ENCODE data around the gene ME1. TPM values are rescaled to one million over a fixed set of nuclear protein-coding genes. Genes with fewer than 3 reads are reported as not detected.
"Not testable (repeated sequence)": the region's sequence is repeated elsewhere in the genome, so short reads cannot be mapped to it uniquely, and the experiment has no call there.

ME1 gene
- total RNA-seq, 1 experiment from 2014 or later: 8.9 TPM

DNA sequence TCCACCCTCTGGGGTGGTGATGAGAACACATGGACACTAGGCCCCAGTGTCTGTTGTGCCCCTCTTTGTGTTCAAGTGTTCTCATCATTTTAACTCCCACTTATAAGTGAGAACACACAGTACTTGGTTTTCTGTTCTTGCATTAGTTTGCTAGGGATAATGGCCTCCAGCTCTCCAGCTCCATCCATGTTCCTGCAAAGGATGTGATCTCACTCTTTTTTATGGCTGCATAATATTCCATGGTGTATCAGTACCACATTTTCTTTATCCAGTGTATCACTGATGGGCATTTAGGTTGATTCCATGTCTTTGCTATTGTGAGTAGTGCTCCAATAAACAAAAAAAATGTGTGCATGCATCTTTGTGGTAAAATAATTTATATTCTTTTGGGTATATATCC lies 170.3 kb downstream of the ME1 start:
- DNase-seq (ENCODE audit: low spot score): no peak

DNA sequence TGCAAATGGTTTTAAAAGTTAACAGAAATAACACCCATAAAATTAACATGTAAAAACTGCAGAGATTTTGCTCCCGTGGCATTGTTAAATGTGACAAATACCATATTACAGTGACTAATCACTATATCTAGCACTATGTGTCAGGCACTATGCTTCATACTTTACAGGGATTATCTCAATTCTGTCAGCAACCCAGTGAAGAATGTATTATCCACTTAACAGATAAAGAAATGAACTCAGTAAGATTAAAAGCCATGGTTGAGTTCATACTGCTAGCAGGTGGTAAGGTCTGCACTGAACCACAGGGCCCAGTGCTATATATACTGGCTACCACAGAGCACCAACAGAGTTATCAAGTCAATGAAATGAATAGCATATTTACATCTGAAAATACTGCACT lies 172.3 kb downstream of the ME1 start:
- no peak for DNase-seq (ENCODE audit: low spot score)

DNA sequence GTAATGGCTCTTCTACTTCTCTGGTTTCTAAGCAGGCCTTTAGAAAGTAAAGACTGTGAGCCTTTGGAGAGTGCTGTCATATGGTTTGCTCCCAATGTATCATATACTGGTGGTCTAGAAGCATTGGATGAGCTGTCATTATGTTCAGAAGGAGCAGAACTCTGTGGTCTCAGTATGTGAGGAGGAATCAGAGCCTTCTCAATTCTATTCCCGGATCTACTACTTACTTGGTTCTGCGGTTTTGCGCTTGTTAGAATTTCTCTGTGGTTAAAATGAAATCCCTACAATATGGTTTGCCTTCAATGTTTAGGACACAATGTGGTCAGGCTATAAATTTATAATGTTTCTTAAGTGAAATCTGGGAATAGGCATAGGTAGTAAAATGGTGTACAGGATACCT lies 173.1 kb downstream of the ME1 start:
- no peak for DNase-seq (ENCODE audit: low spot score)

DNA sequence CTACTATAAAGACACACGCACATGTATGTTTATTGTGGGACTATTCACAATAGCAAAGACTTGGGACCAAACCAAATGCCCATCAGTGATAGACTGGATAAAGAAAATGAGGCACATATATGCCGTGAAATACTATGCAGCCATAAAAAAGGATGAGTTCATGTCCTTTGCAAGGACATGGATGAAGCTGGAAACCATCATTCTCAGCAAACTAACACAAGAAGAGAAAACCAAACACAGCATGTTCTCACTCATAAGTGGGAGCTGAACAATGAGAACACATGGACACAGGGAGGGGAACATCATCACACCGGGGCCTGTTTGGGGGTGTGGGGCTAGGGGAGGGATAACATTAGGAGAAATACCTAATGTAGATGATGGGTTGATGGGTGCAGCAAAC lies 174.1 kb downstream of the ME1 start:
- DNase-seq (ENCODE audit: low spot score): not testable (repeated sequence)

DNA sequence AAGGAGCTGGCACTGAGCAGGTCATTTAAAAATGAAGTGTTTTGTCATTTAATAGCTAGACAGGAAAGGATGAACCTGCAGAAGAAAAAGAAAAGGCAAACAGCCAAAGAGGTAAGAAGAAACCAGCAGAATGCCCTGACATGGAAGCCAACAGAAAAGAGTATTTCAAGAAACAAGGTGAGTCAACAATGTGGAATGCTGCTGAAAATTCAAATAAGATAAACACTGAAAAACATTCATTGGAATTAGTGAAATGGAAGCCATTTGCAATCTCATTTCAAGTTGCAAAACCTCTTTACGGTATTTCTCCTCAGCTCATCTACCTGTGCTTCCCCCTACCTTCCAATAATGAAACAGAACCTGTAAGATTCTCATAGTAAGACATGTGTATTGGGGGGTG lies 178.1 kb downstream of the ME1 start:
- no peak for DNase-seq (ENCODE audit: low spot score)

DNA sequence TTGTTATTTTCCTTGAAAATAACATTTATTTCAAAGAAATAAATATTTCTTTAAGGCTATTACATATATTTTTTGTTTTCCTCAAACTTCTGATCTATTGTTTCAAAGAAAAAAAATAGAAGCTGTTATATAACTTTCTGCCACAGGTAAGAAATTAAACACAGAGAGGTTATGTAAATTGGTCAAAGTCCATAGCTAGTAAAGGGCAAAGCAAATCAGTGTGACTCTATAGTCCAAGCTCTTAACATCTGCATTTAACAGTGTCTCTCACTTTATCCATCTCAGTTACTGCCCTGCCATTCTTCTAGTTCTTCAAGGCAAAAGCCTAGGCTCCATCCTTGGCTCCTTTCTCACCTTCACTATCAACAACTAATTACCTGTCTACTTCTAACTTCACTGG lies 180.6 kb downstream of the ME1 start:
- no peak for DNase-seq (ENCODE audit: low spot score)

DNA sequence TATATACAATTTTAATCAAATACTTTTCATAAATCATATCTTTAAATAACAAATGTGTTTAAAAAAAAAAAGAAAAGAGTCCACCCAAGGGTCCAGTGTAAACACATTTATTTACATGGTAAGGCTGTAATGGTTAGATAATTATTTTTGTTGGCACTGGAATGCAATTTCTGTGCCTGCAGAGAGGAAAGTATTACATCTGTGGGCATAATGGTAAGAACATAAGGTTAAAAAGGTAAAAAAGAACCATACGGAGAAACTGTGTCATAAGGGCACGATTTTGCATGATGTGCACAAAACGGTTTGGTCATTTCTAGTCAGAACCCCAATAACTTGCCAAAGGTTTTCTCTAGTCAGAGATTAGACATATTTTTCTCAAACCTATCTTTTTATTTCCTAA lies 183.4 kb downstream of the ME1 start:
- no peak for DNase-seq (ENCODE audit: low spot score)

DNA sequence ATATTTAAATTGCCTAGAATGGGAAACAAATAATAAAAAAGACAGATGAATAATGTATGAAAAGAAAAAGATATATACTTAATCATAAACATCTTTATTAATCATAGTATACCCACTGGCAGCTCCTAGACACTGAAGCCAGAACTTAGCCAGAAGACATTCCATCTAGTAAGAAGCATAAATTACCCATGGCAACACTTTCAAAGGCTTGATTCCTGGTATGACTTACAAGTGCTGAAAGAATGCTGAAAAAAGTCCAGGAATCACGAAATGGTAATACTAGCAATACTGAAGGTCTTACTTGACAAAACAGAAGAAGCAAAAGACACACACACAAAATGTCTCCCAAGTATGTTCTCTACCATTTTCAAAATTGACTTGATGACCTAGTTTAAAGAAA lies 199.7 kb downstream of the ME1 start:
- no peak for DNase-seq (ENCODE audit: low spot score)

DNA sequence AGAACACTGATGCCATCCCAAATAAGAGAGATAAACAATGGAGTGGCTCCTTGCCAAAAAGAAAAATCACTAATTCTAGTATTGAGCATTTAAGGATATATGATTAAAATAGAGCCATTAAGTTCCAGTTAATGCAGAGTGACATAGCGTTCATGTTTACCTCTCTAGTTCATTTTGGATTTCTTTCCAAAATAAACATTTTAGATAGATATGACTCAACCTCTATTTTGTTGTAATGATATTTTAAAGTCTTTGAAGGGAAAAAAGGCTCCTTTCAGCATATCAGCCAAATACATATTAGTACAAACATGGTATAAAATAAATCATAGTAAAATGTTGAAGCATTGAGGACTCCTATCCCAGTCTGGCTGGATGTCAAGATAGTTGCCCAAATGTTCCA lies 204.3 kb downstream of the ME1 start:
- no peak for DNase-seq (ENCODE audit: low spot score)

DNA sequence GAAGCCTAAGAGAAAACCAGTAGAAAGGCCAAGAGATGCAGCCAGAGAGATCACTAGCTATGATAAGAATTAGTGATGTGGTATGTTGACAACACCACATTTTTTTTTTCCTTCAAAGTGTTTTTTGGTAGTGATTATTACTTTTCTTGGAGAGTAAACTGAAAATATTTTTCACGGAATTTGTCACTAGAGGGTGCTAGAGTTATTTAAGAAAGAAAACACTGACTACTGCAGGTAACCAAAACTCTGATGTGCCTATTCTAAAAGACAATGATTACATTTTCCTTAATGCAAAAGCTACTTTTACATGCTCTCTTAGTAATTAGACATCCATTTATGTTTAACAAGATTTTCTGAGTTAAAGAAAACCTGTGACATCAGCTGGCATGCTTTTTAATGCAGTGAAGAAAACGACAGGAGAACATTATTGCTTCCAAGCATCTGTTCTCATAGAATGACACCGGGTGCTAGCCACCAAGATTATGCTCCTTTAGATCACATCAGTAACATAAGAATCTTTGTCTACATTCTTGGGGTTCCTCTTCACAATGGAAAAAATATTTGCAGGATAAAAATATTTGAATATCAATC lies 208.9 kb downstream of the ME1 start:
- DNase-seq (ENCODE audit: low spot score): peak; percentile 43

DNA sequence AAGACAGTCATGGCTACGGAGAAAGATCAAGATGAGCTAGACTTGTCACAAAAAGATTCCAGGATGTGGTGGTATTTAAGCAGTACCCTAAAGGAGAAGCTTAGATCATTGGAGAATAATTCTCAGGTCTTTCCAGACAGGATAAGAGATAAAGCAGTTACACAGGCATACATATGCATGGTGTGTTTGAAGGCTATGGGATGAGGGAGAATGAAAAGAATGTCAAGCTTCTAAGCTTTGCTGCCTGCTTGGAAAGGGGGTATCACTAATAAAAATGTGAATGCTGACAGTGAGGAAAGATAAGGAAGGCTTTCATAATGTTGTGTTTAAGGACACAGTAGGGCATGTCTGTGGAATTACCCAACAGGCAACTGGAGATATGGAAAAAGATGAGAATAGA lies 209.6 kb downstream of the ME1 start:
- DNase-seq (ENCODE audit: low spot score): no peak

DNA sequence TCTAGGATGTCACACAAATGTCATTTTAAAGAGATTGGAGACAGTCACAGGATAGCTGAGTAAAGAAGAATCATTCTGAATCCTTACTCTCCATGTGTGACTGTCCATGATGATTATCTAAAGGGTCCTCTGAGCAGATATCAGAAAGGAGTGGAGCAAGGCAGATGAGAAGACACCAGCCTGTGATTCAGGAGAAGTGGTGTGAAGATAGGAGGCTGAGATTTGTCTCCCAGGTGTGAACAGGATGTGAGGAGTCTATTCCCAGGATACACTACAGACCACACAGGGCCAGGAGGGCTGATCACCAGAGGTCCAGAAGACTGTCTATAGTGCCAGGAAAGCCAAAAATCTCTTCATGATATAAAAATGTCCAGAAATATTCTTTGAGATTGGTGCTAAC lies 210.7 kb downstream of the ME1 start:
- DNase-seq (ENCODE audit: low spot score): no peak

DNA sequence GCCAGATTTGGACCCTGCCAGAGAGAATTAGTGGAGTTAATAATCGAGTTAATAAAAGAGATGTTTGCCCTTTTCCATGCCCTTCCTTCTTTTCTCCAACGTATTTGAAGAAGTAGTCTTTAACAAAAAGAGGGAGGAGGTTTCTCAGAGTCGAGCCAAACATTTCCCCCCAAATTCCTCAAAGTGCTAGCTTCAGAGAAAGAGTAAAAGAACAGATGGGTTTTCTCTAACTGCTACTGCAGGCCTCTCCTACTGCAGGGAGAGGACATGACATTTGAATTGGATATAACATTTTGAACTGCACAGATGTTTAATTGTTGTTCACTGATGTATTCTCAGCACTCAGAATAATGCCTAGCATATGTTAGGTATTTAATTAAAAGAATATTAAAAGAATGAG lies 212.2 kb downstream of the ME1 start:
- DNase-seq (ENCODE audit: low spot score): no peak

DNA sequence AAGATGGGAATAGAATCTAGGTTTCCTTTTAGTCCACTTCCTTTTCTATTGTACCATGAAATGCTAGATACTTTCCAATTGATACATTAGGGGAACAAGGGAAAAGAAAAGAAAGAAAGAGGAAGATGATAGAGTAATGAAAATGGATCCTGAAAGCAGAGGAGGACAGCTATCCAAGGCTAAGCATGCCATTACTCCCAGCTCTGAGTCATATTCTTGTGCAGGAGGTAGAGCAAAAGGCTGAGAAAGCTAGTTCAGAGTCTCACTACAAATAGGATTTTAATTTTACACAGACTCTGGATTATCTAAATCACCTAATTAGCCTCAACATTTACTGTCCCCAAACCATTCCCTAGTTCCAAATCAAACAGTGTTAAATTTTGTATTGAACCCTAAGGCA lies 214.0 kb downstream of the ME1 start:
- DNase-seq (ENCODE audit: low spot score): no peak

DNA sequence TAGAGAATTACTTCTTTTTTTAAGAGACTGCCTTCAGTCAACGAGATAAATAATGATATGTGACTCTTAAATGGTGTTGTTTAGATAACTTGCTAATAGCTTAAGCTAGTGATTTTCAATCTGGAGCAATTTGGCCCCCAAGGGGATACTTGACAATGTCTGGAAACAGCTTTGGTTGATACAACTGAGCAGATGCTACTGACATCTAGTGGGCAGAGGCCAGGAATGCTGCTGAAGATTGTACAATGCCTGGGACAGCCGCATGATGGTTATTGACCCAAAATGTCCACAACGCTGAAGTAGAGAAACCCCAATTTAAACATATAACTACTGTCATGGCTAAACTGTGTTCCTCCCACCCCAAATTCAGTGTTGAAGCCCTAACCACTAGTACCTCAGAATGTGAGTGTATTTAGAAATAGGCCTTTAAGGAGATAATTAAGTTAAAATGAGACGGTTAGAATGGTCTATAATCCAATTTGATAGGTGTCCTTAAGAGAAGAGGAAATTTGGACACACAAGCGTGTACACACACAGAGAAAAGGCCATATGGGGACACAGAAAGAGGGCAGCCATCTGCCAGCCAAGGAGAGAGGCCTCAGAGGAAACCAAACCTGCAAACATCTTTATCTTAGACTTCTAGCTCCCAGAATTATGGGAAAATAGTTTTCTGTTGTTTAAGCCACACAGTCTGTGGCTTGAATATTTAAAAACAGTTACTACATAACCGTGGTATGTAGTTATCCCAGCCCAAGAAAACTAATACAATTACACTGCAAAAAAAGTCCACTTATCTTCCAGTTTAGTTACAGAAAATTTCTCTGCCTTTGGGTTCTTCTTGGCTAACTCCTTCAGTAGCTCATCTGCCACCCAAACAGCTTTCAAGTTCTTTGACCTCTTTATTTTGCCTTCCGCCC lies 215.5 kb downstream of the ME1 start:
- DNase-seq (ENCODE audit: low spot score): peak; percentile 69

DNA sequence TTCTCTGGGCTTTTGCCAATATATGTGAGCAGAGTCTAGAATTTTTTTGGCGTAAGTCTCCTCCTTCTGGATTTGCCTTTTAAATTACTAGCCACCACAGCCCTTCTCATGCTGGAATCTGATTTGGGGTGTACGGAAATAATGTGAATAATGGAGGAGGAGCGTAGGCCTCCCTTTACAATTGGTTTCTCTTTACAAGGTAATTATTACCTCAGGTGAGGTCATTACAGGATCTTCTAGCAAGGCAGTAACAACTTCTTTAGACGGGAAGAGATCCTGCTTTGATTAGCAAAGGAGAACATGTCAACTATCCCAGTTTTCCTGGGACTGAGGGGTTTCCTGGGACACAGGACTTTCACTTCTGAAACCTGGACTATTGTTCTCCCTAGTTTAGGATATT lies 228.8 kb downstream of the ME1 start:
- no peak for DNase-seq (ENCODE audit: low spot score)

DNA sequence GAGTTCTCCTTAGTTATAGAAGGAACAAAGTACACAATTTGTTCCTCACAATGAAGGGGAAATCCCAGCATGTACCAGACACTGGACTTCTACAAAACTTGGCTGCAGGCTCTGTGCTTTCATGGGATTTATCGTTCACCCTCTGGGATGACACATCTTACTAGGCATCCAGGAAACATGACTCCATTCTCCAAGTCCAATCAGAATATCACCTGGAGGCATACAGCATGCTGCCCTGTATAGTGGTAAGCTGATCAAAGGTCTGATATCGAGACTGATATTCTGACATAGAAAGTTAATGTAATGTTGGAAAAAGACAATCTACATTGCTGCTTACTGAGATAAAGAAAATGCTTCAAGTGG lies 231.0 kb downstream of the ME1 start:
- no peak for DNase-seq (ENCODE audit: low spot score)

DNA sequence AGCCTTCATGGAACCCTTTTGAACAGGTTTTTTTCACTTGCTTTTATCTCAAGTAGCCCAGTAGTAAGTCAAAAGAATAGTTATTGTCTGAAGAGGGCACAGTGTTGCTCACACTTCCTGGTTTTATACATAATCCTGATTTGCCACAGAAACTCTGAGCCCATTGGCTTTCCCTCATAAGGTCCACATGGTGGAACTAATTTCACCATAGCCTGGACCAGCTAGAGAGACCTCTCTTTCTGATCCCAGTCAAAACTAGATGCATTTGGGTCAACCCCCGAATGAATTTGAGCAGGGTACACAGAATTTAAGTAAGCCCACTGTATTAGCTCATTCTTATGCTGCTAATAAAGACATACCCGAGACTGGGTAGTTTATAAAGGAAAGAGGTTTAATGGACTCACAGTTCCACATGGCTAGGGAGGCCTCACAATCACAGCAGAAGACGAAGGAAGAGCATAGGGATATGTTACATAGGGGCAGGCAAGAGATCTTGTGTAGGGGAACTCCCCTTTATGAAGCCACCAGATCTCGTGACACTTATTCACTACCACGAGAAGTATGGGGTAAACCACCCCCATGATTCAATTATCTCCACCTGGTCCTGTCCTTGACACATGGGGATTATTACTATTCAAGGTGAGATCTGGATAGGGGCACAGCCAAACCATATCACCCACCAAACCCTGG lies 231.5 kb downstream of the ME1 start:
- no peak for DNase-seq (ENCODE audit: low spot score)

DNA sequence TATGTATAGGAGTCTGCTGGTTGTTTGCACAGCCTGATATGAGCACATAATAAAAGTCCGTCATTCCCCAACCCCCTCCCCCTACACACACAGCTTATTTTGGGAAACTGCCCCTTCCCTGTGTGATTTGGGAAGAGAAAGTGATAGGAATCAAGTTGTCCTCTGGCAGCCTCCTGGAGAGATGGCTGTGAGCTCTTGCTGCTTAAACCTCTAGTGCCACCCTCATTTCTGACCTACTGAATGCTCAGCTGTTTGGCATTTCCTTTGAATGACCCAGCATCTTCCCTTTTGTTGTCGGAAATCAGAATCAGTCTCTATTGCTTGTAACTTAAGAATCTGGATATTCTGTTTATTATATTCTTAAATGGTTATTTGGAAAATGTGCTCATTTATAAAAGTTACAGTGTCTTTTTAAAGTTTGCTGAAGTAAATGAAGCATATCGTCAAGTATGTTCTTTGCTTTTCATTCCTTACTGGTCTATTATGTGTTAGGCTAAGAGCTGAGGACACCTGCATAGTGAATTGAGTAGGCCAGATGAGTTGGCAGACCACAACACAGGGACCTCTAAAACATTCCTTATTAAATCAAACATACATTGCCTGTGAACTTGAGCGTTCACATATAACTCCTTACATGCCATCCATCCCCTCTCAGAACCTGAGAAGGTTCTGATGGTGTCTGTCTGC lies 232.2 kb downstream of the ME1 start:
- DNase-seq (ENCODE audit: low spot score): no peak

DNA sequence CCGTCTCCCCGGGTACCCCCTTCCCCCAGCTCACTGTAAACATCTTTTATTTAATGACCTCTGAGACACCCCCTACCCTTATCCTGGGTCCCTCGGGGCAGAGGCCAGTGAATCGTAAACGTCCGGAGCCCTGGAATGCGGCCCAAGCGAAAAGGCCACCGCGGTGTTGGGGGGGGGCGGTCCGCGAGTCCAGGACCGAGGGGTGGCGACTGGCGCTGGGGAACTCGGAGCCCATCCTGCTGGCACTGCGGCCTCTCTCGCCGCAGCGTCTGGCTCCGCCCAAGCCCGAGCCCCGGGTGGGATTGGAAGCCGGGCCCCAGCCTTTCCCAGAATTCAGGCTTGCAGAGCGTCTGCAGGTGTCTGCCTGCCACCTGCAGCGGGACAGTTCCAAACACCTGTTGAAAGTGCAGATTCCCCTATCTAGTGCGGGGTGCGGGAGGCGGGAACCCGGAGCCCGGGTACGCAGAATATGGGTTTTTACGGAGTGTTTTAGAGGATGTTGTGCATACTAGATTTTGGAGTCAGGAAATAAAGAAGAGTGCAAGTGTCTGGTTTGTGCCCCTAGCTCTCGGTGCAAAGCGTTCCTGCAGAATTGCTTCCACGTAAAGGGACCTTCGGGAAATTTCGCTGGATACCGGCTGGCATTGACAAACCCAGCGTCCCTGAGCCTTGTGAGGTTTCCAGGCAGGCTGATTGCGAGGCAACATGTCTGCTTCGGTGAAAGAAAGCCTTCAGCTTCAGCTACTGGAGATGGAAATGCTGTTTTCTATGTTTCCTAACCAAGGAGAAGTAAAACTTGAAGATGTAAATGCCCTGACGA lies 236.9 kb downstream of the ME1 start:
- DNase-seq (ENCODE audit: low spot score): peak; percentile 52

Data from HT-29 (cell line).